HL-60 (cell line): ENCODE data around the gene AGAP1.

Source experiments
- CTCF ChIP-seq: IDR thresholded peaks from one replicate; pipeline ENCODE4 v1.5.1; 2011; ENCODE audit warnings: low read length, control low read depth, inconsistent platforms; ENCODE audit not compliant: insufficient read depth
- GABPA ChIP-seq: IDR thresholded peaks from 2 replicates; pipeline ENCODE4 v1.6.1; 2012; ENCODE audit warnings: low read depth
- POLR2AphosphoS5 ChIP-seq: IDR thresholded peaks from 2 replicates; pipeline ENCODE4 v1.6.1; 2012; ENCODE audit warnings: low read depth
- REST ChIP-seq: IDR thresholded peaks from 2 replicates; pipeline ENCODE4 v1.6.1; 2012; ENCODE audit warnings: low read depth; ENCODE audit not compliant: insufficient replicate concordance
- SPI1 ChIP-seq: IDR thresholded peaks from 2 replicates; pipeline ENCODE4 v1.6.1; 2012; ENCODE audit warnings: low read depth, mild to moderate bottlenecking, borderline replicate concordance

- TF ChIP-seq CTCF (no peak), POLR2AphosphoS5 (no peak), GABPA (no peak), REST (no peak), SPI1 (no peak)
Observed at GRCh38 chr2:235573331-235574221, 79.7 kb downstream of the AGAP1 start.
